MM.1S (cell line): Measurements from ENCODE around the gene EIPR1.

Experiments
- EZH2 ChIP-seq: fragments of 300-600 bp; sonication (generic); optimal IDR thresholded peaks from 2 replicates; pipeline ENCODE3; 2017; ENCODE audit warnings: low read depth, mild to moderate bottlenecking, antibody characterized with exemption, low read length, mixed read lengths
- EZH2phosphoT487 ChIP-seq: fragments of 300-600 bp; sonication (generic); IDR thresholded peaks from 2 replicates; pipeline ENCODE4 v1.6.1; 2018; ENCODE audit warnings: antibody characterized with exemption, low read length
- TF ChIP-seq, protein P1 (sequence below): fragments of 300-600 bp; sonication (generic); IDR thresholded peaks from 2 replicates; pipeline ENCODE4 v1.5.1; 2016; ENCODE audit warnings: antibody characterized with exemption, low read length, mixed read lengths

DNA sequence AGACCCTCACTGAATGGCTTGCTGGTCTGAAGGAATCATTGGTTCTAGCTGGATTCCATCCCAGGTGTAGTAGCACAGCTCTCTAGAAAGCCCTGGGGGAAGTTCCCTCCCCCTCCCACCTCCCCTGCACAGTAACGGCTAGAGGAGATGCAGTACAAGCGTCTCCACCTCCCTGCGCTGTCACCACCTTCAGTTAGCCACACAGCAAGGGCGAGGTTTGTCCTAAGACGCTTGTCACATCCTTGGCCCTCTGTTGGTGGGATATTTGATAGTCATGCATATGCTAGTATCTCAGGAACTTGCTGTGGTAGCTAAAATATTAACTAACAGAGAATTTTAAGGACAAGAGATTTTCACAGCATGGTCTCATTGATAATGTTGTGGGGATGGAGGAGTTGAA, 21.2 kb upstream of the EIPR1 start:
- TF ChIP-seq, protein P1, sequence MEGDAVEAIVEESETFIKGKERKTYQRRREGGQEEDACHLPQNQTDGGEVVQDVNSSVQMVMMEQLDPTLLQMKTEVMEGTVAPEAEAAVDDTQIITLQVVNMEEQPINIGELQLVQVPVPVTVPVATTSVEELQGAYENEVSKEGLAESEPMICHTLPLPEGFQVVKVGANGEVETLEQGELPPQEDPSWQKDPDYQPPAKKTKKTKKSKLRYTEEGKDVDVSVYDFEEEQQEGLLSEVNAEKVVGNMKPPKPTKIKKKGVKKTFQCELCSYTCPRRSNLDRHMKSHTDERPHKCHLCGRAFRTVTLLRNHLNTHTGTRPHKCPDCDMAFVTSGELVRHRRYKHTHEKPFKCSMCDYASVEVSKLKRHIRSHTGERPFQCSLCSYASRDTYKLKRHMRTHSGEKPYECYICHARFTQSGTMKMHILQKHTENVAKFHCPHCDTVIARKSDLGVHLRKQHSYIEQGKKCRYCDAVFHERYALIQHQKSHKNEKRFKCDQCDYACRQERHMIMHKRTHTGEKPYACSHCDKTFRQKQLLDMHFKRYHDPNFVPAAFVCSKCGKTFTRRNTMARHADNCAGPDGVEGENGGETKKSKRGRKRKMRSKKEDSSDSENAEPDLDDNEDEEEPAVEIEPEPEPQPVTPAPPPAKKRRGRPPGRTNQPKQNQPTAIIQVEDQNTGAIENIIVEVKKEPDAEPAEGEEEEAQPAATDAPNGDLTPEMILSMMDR, result no peak
- no peak for TF ChIP-seq EZH2
- no peak for TF ChIP-seq EZH2phosphoT487
